Activated CD8-positive, alpha-beta memory T cell treated with anti-CD3 and anti-CD28 coated beads for 48 hours (primary cell): Measurements from ENCODE around the gene AKNA.

Experiments
- DNase-seq, 3 experiments: peaks; one replicate each; pipeline ENCODE4 v3.0.0-alpha.2; 2020; ENCODE audit warnings: low read depth in 2 of 3, low spot score in 2 of 3

Gene AKNA

DNA sequence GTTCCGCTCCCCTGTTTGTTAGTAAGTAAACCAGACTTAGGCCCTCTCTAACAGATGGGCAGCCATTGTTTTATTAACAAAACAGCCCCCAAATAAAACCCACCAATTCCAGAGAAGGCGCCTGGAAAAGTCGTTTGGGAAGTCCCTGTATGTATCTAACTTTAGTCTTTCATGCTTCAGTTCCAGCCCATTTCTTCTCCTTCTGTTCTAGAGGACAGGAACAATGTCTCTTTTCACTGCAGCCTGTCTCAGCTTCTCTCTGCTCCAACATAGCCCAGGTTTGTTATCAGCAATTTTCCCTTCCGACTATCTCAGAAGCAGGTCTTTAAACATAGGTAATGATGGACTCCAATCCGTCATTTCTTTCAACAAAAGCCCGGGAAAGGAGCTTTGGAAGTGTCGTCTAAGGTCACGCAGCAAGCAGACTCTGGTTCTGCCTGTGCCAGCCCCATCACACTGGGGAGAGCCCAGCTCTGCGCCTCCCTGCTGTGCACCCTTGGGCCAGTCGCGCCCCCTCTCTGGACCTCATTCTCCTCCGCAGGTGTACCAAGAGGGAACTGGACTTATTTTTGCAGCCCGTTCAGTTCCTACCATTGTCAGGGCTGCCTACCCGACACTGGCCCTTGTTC is 9.6 kb upstream of the AKNA start:
- no peak for DNase-seq

- DNase-seq: no peak
Measured at GRCh38 chr9:114396558-114397218, 8.9 kb upstream of the AKNA start.

- no peak for DNase-seq
Measured at GRCh38 chr9:114395768-114396167, 8.0 kb upstream of the AKNA start.

GRCh38 chr9:114395334-114395617 is 7.5 kb upstream of the AKNA start:
- no peak for DNase-seq

- no peak for DNase-seq
Measured at GRCh38 chr9:114394523-114395333, 6.9 kb upstream of the AKNA start.

GRCh38 chr9:114392749-114393112 is 4.9 kb upstream of the AKNA start:
- no peak for DNase-seq

GRCh38 chr9:114390952-114391351 is 3.2 kb upstream of the AKNA start:
- no peak for DNase-seq

GRCh38 chr9:114389612-114390368 is 2.0 kb upstream of the AKNA start:
- no peak for DNase-seq

DNA sequence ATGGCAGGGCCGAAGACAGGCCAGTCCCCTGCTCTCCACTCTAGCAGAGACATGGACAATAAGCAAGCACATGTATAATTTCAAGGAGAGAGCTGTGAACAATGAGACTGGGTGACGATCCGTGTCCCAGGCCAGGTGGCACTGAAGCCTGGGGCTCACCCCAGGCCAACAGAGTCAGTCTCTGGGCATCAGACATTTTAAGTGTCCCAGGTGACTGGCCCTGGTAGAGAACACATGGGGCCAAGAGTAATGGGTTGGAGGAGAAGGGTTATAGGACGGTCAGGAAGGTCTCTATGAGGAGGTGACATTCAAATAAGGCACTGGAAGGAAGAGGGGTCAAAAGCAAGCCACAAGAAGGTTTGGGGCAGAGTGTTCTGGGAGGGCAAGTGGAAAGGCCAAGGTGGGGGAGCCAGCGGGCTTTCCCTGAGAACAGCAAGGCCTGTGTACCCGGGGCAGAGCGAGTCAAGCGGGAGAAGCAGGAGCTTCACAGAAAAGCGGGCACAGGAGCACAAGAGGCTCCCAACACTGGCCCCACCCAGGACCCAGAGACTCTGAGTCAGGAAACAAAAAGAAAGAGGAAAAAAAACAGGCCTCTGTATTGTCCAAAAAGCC is 1.1 kb upstream of the AKNA start:
- no peak for DNase-seq

- DNase-seq: no peak
Measured at GRCh38 chr9:114388357-114388682, 538 bp upstream of the AKNA start.

GRCh38 chr9:114386886-114387679 is 699 bp downstream of the AKNA start:
- no peak for DNase-seq

DNA sequence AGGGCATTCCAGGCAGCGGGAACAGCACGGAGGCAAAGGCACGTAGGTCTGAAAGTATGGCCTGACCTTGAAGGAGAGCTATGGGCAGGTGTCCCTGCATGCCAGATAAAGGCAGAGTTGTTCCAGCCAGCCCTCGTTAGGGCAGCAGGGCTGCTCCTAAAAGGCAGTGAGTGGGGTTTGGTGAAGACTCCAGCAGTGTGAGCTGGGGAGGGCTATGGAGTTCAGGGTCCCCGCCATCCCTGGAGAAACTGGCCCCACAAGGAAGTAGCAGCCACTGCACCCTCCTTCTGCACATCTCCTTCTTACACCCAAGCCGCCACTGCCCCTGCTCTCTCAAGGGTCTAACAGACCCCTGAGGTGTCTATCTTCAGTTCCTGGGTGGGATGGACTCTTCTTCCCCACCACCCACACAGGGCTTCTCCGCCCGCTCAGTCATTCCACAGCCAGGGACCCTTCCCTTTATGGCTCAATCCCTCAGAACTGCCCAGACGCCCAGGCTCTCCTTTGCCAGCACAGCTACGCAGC is 1.4 kb downstream of the AKNA start:
- DNase-seq: no peak

GRCh38 chr9:114385397-114386181 is 2.2 kb downstream of the AKNA start:
- peak in 2 of 3 experiments; percentile 63 to 77 for DNase-seq

- no peak for DNase-seq
Measured at GRCh38 chr9:114384836-114385396, 2.9 kb downstream of the AKNA start.

GRCh38 chr9:114384341-114384740 is 3.4 kb downstream of the AKNA start:
- no peak for DNase-seq

DNA sequence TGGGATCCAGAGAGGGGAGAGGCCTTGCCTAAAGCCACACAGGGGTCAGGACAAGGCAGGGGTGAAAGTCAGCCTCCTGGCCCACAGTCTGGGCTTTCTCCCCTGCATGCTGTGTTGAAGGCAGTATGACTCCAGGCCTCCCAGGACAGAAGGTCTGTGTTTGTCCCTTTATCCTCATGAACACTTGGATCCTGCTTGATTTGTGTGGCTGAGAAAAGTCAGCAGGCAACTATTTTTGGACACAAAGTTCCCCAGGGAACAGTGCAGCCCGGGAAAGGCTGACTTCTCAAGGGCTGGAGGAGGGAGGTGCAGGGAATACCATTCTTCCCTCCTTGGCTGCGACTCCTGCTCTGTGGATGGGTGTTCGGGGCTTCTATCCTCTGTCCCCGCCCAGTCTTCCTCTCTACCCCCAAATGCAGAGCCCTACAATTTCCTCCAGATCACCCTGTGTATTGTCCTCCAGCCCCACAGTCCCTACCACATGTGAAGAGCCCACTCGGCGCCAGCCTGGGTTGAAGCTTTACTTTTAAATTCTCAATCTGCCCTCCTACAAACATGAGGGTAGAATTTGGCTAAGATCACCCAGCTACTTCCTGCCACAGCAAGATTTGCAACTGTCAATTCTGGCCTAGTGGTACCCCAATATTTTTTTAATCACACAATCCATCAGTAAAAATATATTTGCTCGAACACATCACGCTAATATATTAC is 4.1 kb downstream of the AKNA start:
- no peak for DNase-seq

- DNase-seq: peak in 1 of 3 experiments; percentile 65
Measured at GRCh38 chr9:114382699-114383520, 4.9 kb downstream of the AKNA start.

- DNase-seq: no peak
Measured at GRCh38 chr9:114378883-114379282, 8.9 kb downstream of the AKNA start.
